ENCODE results near the gene SNX8.

The SNX8 gene

DNA sequence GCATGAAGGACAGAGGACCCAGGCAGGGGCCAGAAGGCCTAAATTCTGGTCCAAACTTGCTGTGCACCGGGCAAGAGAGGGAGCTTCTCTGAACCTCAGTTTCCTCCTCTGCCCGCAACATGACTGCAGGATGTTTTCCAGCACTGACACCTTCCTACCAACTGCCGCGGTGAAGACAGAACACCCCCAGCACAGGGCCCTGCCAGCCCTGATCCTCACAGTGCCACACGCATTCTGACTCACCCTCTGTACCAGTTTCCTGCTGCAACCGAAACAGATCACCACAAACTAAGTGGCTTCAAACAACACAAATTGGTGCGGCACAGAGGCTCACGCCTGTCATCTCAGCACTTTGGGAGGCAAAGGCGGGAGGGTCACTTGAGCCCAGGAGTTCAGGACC is 99.6 kb downstream of the SNX8 start:
- no peak for DNase-seq (ENCODE audit: low read depth)
- H3K4me3 ChIP-seq (ENCODE audit: low read length): no peak overlapping the region
- TF ChIP-seq, protein P1, sequence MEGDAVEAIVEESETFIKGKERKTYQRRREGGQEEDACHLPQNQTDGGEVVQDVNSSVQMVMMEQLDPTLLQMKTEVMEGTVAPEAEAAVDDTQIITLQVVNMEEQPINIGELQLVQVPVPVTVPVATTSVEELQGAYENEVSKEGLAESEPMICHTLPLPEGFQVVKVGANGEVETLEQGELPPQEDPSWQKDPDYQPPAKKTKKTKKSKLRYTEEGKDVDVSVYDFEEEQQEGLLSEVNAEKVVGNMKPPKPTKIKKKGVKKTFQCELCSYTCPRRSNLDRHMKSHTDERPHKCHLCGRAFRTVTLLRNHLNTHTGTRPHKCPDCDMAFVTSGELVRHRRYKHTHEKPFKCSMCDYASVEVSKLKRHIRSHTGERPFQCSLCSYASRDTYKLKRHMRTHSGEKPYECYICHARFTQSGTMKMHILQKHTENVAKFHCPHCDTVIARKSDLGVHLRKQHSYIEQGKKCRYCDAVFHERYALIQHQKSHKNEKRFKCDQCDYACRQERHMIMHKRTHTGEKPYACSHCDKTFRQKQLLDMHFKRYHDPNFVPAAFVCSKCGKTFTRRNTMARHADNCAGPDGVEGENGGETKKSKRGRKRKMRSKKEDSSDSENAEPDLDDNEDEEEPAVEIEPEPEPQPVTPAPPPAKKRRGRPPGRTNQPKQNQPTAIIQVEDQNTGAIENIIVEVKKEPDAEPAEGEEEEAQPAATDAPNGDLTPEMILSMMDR (conservative IDR thresholded peaks at IDR 0.05; ENCODE audit: low read length): no peak

DNA sequence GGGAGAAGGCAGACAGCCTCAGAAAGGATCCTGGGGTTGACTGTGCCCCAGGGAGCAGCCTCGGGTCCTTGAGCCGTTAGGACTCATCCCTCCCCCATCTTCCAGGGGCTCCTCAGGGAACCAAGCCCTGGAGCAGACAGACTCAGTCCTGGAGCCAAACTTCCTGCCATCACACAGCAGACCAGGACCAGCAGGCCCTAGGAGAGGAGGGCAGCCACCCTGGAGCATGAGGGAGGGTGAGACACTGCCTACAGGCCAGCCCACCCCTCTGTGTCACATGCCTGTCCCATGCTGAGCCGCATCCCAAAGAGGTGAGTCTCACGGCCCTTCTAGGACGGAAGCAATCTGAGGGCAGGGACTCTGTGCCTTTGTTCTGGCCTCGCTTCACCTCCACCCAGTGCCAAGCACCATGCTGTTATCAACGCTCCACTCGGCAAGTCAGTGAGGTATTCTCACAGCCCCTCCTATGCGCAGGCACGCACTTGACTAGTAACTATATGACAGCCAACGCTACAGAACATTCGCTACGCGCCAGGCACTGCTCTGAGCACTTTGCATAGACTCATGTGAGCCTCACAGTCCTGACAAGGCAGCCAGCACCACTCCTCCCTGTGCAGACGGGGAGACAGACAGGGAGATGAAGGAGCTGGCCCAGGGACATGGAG is 100.6 kb downstream of the SNX8 start:
- no peak overlapping the region for H3K4me3 ChIP-seq (ENCODE audit: low read length)
- TF ChIP-seq, protein P1 (conservative IDR thresholded peaks at IDR 0.05; ENCODE audit: low read length): no peak
- DNase-seq (ENCODE audit: low read depth): no peak

DNA sequence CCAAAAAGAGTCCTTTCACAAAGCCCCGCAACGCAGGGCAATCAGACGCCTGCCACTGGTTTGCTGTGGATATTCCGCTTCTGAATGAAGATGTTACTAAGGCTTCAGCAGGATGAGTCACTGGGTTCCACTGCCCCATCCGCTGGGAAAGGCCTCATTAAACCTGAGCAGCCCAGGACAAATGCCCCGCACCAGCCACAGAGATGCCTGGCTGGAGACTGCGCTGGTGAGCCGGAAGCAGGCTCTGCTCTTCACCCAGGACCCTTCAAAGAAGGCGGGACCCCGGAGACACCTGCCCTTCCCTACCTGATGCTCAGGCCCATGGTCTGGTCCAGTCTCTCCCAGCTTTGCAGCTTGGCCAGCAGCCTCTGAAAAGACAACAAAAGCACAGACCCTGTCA is 101.3 kb downstream of the SNX8 start:
- no peak overlapping the region for H3K4me3 ChIP-seq (ENCODE audit: low read length)
- TF ChIP-seq, protein P1 (conservative IDR thresholded peaks at IDR 0.05; ENCODE audit: low read length): no peak
- DNase-seq (ENCODE audit: low read depth): no peak

DNA sequence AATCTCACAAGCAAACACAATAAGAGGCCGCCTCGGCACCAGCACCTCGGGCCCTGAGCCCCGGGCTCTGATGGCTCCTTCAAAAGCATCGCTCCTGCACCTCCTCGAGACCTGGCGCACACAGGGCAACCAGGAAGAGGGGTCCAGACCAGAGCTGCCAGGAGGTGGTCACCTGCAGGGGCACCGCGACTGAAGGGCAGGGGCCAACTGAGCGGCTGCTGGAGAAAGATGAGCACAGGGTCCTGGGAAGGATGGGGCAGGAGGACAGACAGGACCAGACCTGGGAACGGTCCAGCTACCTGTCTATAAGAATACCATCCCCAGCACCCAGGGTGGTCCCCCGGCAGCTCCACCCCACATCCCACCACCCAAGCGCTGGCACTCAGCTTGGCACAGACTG is 102.3 kb downstream of the SNX8 start:
- DNase-seq (ENCODE audit: low read depth): no peak
- H3K4me3 ChIP-seq (ENCODE audit: low read length): no peak overlapping the region

DNA sequence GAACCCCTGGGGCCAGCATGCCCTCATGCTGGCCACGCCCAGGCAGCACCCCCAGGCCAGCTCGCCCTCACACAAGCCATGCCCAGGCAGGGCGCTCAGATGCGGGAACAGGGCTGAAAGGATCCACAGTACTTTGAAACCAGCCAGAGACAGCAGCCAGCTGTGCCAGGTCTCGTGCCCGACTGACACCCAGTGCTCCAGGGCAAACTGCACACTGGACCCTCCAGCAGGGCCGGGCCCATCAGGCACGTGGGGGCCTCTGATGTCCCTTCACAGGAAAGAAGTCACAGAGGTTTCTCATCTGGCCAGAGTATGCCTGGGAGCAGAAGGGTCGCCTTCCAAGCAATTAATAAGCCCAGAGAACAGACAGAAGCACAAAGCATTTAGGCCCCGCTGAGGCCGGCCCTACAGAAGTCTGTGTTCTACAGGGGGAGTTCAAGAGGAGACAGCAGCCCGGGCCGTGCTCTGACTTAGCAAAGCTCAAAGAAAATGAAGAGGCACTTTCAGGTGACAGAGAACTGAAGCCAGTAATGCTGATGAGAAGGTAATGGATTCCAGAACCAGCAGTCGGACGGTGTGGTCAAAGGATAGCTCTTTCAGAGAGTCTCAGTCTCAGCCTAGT is 102.9 kb downstream of the SNX8 start:
- no peak overlapping the region for H3K4me3 ChIP-seq (ENCODE audit: low read length)
- TF ChIP-seq, protein P1 (conservative IDR thresholded peaks at IDR 0.05; ENCODE audit: low read length): no peak
- DNase-seq (ENCODE audit: low read depth): no peak

More for the DNA sequence above, 102.3 kb downstream of the SNX8 start:
- TF ChIP-seq, protein P1 (conservative IDR thresholded peaks at IDR 0.05; ENCODE audit: low read length): no peak

DNA sequence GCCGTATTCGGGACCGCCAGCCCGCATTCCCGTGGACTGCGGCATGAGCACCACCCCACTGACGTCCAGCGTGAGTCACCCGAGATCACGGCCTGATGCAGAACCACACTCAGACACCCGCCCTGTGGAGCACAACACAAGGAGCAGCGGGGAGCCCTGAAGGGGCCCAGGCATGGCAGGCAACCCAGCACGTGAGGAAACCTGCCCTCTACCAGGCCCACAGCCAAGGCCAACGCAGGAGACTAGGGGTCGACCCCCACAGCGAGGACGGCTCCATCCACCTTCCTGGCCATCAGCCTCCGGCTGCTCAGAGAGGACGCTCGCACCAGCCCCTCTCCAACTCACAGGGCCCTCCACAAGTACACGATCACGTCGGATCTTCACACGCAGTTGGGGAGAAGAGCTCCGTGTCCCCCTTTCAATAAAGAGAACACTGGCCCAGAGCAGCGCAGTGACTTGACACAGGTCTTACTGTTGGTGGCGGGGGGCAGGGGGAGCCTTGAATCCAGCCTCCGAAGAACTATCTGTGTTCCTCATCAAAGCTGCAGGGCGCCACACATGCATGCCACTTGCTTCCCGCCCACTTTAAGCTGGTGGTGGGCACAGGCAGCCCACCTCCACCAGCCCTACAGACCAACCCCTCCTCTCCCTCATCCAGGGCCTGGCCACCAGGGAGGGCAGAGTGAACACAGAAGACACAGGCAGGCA is 103.5 kb downstream of the SNX8 start:
- no peak overlapping the region for H3K4me3 ChIP-seq (ENCODE audit: low read length)
- DNase-seq (ENCODE audit: low read depth): no peak
- TF ChIP-seq, protein P1 (conservative IDR thresholded peaks at IDR 0.05; ENCODE audit: low read length): no peak

DNA sequence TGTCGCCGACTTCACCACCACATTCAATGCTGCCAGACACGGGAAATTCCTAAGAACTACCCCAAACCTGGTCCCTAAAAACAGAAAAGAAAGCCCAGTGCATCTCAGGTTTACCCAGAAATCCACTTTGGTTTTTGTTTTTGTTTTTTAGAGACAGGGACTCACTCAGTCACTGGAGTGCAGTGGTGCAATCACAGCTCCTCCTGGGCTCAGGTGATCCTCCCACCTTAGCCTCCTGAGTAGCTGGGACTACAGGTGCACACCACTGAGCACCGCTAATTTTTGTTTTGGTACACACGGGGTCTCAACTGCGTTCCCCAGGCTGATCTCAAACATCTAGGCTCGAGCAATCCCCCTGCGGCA is 104.3 kb downstream of the SNX8 start:
- no peak for DNase-seq (ENCODE audit: low read depth)
- no peak overlapping the region for H3K4me3 ChIP-seq (ENCODE audit: low read length)
- TF ChIP-seq, protein P1 (conservative IDR thresholded peaks at IDR 0.05; ENCODE audit: low read length): no peak

Data from AG10803 (cell line).